Myocyte (in vitro differentiated cells): ENCODE measurements around the gene FBXO11. TPM values are rescaled to one million over a fixed set of nuclear protein-coding genes. Genes with fewer than 3 reads are reported as not detected.
"Not testable (repeated sequence)": the region's sequence is repeated elsewhere in the genome, so short reads cannot be mapped to it uniquely, and the experiment has no call there.

Source experiments
- DNase-seq: peaks from one replicate; pipeline ENCODE4 v3.0.0-alpha.2; 2012; ENCODE audit warnings: low read depth
- total RNA-seq: library from RNA; depleted of rRNA; stranded (reverse); fragments of >200 nt; gene quantifications from 2 replicates; pipeline ENCODE4 v1.2.3, GENCODE V29; 2014

The FBXO11 gene
- total RNA-seq, 1 donor from 2014 or later = 34.4 TPM

- no peak for DNase-seq
Measured at GRCh38 chr2:47862949-47863348, 43.3 kb downstream of the FBXO11 start.

- not testable (repeated sequence) for DNase-seq
Measured at GRCh38 chr2:47853067-47853777, 53.1 kb downstream of the FBXO11 start.

GRCh38 chr2:47850198-47850597, 56.1 kb downstream of the FBXO11 start:
- no peak for DNase-seq

- DNase-seq = no peak
Measured at GRCh38 chr2:47849368-47849767, 56.9 kb downstream of the FBXO11 start.

- no peak for DNase-seq
Measured at GRCh38 chr2:47844162-47844561, 62.1 kb downstream of the FBXO11 start.

GRCh38 chr2:47843407-47843806, 62.9 kb downstream of the FBXO11 start:
- no peak for DNase-seq

- DNase-seq = no peak
Measured at GRCh38 chr2:47842846-47843245, 63.5 kb downstream of the FBXO11 start.

- no peak for DNase-seq
Measured at GRCh38 chr2:47838686-47839085, 67.6 kb downstream of the FBXO11 start.

- DNase-seq = no peak
Measured at GRCh38 chr2:47838249-47838648, 68.0 kb downstream of the FBXO11 start.

GRCh38 chr2:47833516-47833968, 72.8 kb downstream of the FBXO11 start:
- DNase-seq = no peak

- no peak for DNase-seq
Measured at GRCh38 chr2:47822518-47822917, 83.8 kb downstream of the FBXO11 start.

GRCh38 chr2:47819834-47820233, 86.5 kb downstream of the FBXO11 start:
- no peak for DNase-seq

GRCh38 chr2:47818777-47819176, 87.5 kb downstream of the FBXO11 start:
- no peak for DNase-seq

GRCh38 chr2:47815764-47816163, 90.5 kb downstream of the FBXO11 start:
- DNase-seq = no peak

- no peak for DNase-seq
Measured at GRCh38 chr2:47811668-47812067, 94.6 kb downstream of the FBXO11 start.

GRCh38 chr2:47810850-47811249, 95.4 kb downstream of the FBXO11 start:
- no peak for DNase-seq

GRCh38 chr2:47809903-47810302, 96.4 kb downstream of the FBXO11 start:
- DNase-seq = no peak

GRCh38 chr2:47808614-47809013, 97.7 kb downstream of the FBXO11 start:
- DNase-seq = no peak

- no peak for DNase-seq
Measured at GRCh38 chr2:47805850-47806249, 100.4 kb downstream of the FBXO11 start.

- DNase-seq = no peak
Measured at GRCh38 chr2:47803770-47804169, 102.5 kb downstream of the FBXO11 start.

GRCh38 chr2:47803363-47803762, 102.9 kb downstream of the FBXO11 start:
- no peak for DNase-seq

GRCh38 chr2:47801118-47801517, 105.2 kb downstream of the FBXO11 start:
- DNase-seq = no peak

- no peak for DNase-seq
Measured at GRCh38 chr2:47799031-47799609, 107.2 kb downstream of the FBXO11 start.
